ENCODE results near the gene LCMT1. TPM values are rescaled to one million over a fixed set of nuclear protein-coding genes. Genes with fewer than 3 reads are reported as not detected.

Gene LCMT1
- total and polyA plus RNA-seq, 2 of the 4 experiments (the other 2 are of a cell fraction) = 33.1 to 60.4 TPM

DNA sequence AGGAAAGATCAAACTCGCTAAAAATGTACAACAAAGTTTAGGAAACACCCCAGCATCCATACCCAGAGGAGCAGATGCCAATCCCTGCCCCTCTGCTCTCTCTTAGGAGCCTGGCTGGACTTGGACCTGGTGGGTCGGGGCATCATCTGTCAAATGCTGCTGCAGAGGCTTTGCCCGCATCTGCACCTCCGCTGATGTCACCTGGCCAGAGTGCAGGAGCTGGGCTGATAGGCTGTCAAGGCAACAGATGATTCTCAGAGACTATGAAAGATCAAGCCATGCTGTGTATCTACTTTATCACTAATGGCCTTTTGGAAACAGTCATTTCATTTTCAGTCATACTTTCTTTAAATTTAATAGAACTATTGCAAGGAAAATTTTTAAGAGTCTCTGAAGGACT, 15.9 kb upstream of the LCMT1 start:
- H2AK9ac ChIP-seq (replicated peaks; ENCODE audit: low read depth, low read length, poor library complexity) = no peak overlapping the region
- DNase-seq (no peak), ATAC-seq (ENCODE audit: low read depth) (no peak)
- no peak overlapping the region for H2BK20ac ChIP-seq (ENCODE audit: low read depth, low read length)
- POLR2A ChIA-PET (ENCODE audit: unreplicated experiment) = no interaction called here
- H3K27ac ChIP-seq (ENCODE audit: insufficient read depth, low read length) = no peak overlapping the region
- TF ChIP-seq RAD21 (IDR thresholded peaks at IDR 0.05; ENCODE audit: low read length) (no peak), ELK1 (IDR thresholded peaks at IDR 0.05; ENCODE audit: borderline replicate concordance, low read depth, low read length) (no peak), NFE2L2 (IDR thresholded peaks at IDR 0.05; ENCODE audit: low read depth, low read length) (no peak), MAFK (IDR thresholded peaks at IDR 0.05; ENCODE audit: low read depth, low read length) (no peak), MXI1 (IDR thresholded peaks at IDR 0.05; ENCODE audit: borderline replicate concordance, low read depth, low read length) (no peak), CEBPB (IDR thresholded peaks at IDR 0.05; ENCODE audit: low read depth, low read length) (no peak)
- 60% methylated on average over 1 of the region's 4 CpGs; no CpG with 5 or more reads in 1 of the 2 experiments for WGBS, 2 experiments (ENCODE audit: extremely low coverage in 2 of 2, insufficient read length in 1 of 2)
- H2AFZ ChIP-seq (replicated peaks; ENCODE audit: low read length, poor library complexity) = no peak overlapping the region
- H3K4me2 ChIP-seq (ENCODE audit: low read depth, low read length) = no peak overlapping the region
- H3K79me1 ChIP-seq (ENCODE audit: low read depth in 1 of 2, low read length in 2 of 2) = no peaks in the 10 kb centered on the region; a peak in 1 of 4 replicates
- H3K56ac ChIP-seq (ENCODE audit: extremely low read depth, insufficient read depth, low read length) = no peak overlapping the region
- no peak overlapping the region for H2AK5ac ChIP-seq (ENCODE audit: low read depth, low read length)
- dilution Hi-C loops (cut with HindIII; ENCODE audit: low sequenced_read_pairs, unreplicated experiment) (no loop called here), in situ Hi-C loops (cut with MboI; ENCODE audit: low sequenced_read_pairs) (no loop called here), intact Hi-C loops (cut with micrococcal nuclease) (no loop called here)
- H3K36me3 ChIP-seq (ENCODE audit: control insufficient read depth, insufficient read depth, low read length) = no peaks in the 10 kb centered on the region
- H3K9me3 ChIP-seq (ENCODE audit: control insufficient read depth, insufficient read depth, low read length) = no peaks in the 10 kb centered on the region
- peak overlapping the region; percentile 54; the same call in 1 of the 2 replicates for H3K4ac ChIP-seq (ENCODE audit: low read depth, low read length)
- no peak overlapping the region for H3K14ac ChIP-seq (replicated peaks; ENCODE audit: low read depth, low read length)
- H4K20me1 ChIP-seq (ENCODE audit: insufficient read depth, low read length) = no peaks in the 10 kb centered on the region
- H3K18ac ChIP-seq (ENCODE audit: low read depth, low read length) = no peak overlapping the region
- H3K4me3 ChIP-seq (ENCODE audit: insufficient read depth, low read depth, low read length) = no peak overlapping the region
- H3K23ac ChIP-seq (ENCODE audit: low read depth, low read length) = no peak overlapping the region
- no peak overlapping the region for H3K9ac ChIP-seq (ENCODE audit: low read depth, low read length)
- no peaks in the 10 kb centered on the region for H3K27me3 ChIP-seq (ENCODE audit: control insufficient read depth, insufficient read depth, low read length)
- peaks cover 8% of the 10 kb centered on the region for H3K4me1 ChIP-seq (ENCODE audit: control insufficient read depth, insufficient read depth, low read length)
- CTCF ChIA-PET = no interaction called here
- H3K9me1 ChIP-seq (ENCODE audit: insufficient read depth, low read length) = peaks cover 15% of the 10 kb centered on the region
- H2BK120ac ChIP-seq (ENCODE audit: low read depth, low read length) = peak overlapping the region; percentile 37
- H2BK5ac ChIP-seq (ENCODE audit: low read depth, low read length, poor library complexity, severe bottlenecking) = no peak overlapping the region
- H4K5ac ChIP-seq (ENCODE audit: low read depth, low read length) = no peak overlapping the region
- H2BK15ac ChIP-seq (ENCODE audit: low read depth, low read length) = no peak overlapping the region
- H4K91ac ChIP-seq (ENCODE audit: insufficient read depth, low read depth, low read length) = 0 out of 2 replicates have a peak overlapping the region, but pooled peaks have one; percentile 36
- BruUV-seq (replicated peaks) = no TSS peak
- H4K8ac ChIP-seq (ENCODE audit: low read depth in 2 of 2, low read length in 2 of 2) = no peak overlapping the region

All from IMR-90 (cell line).